Measurements from ENCODE around the gene MPL.
"Not testable (repeated sequence)": the region's sequence is repeated elsewhere in the genome, so short reads cannot be mapped to it uniquely, and the experiment has no call there.

MPL gene

GRCh38 chr1:43358121-43358745 lies 20.6 kb downstream of the MPL start:
- no peak for DNase-seq

- DNase-seq, result peak; percentile 99
These were observed 21.4 kb downstream of the MPL start, which contains the start of gene CDC20 for GRCh38 chr1:43358746-43359693. Gene CDC20 (plus strand): TSS chr1:43358981. CDS start chr1:43359216, 235 bp downstream.

GRCh38 chr1:43359696-43360095 lies 22.1 kb downstream of the MPL start:
- no peak for DNase-seq

- DNase-seq, result no peak
These were observed 23.0 kb downstream of the MPL start for GRCh38 chr1:43360616-43361015.

- DNase-seq, result no peak
These were observed 25.8 kb downstream of the MPL start for GRCh38 chr1:43363283-43363934.

GRCh38 chr1:43363935-43364525 lies 26.4 kb downstream of the MPL start:
- no peak for DNase-seq

- DNase-seq, result no peak
These were observed 28.1 kb downstream of the MPL start for GRCh38 chr1:43365678-43366077.

GRCh38 chr1:43366179-43366578 lies 28.6 kb downstream of the MPL start:
- DNase-seq, result no peak

GRCh38 chr1:43366601-43367025 lies 29.0 kb downstream of the MPL start:
- DNase-seq, result no peak

GRCh38 chr1:43367026-43367903 lies 29.6 kb downstream of the MPL start:
- DNase-seq, result peak; percentile 45 to 47

GRCh38 chr1:43367904-43368645 lies 30.5 kb downstream of the MPL start, which contains the start of gene ELOVL1:
Gene ELOVL1 (minus strand): TSS chr1:43368011. CDS start chr1:43365609, 2,402 bp downstream.
- DNase-seq, result peak; percentile 91 to 94

GRCh38 chr1:43368646-43369020 lies 31.0 kb downstream of the MPL start:
- no peak for DNase-seq

- not testable (repeated sequence) for DNase-seq
These were observed 32.2 kb downstream of the MPL start for GRCh38 chr1:43369779-43370178.

- DNase-seq, result no peak
These were observed 32.9 kb downstream of the MPL start for GRCh38 chr1:43370564-43370963.

GRCh38 chr1:43372172-43372571 lies 34.6 kb downstream of the MPL start:
- DNase-seq, result no peak

GRCh38 chr1:43373066-43373940 lies 35.7 kb downstream of the MPL start:
- no peak for DNase-seq

GRCh38 chr1:43376723-43377235 lies 39.2 kb downstream of the MPL start:
- no peak for DNase-seq

GRCh38 chr1:43377831-43378230 lies 40.2 kb downstream of the MPL start:
- DNase-seq, result no peak

GRCh38 chr1:43379476-43379875 lies 41.9 kb downstream of the MPL start:
- DNase-seq, result no peak

GRCh38 chr1:43381612-43382011 lies 44.0 kb downstream of the MPL start:
- DNase-seq, result no peak

All from stimulated activated CD4-positive, alpha-beta T cell treated with anti-CD3 and anti-CD28 coated beads, Interleukin-2, amount 100 ng/mL, for 24 hours (primary cell).